ENCODE measurements around the gene ARHGEF3. TPM values are rescaled to one million over a fixed set of nuclear protein-coding genes. Genes with fewer than 3 reads are reported as not detected.

ARHGEF3 gene
- total RNA-seq, 1 donor = 26.3 TPM

- TF ChIP-seq CTCF (IDR thresholded peaks at IDR 0.05; ENCODE audit: insufficient read depth, low read length) = no peak
- DNase-seq (ENCODE audit: low read depth) = no peak
- no peak overlapping the region for H3K4me3 ChIP-seq (ENCODE audit: low read depth, low read length)
Measured at GRCh38 chr3:56773986-56774385, 27.8 kb downstream of the ARHGEF3 start.

GRCh38 chr3:56772952-56773938 is 28.5 kb downstream of the ARHGEF3 start:
- TF ChIP-seq CTCF (IDR thresholded peaks at IDR 0.05; ENCODE audit: insufficient read depth, low read length) = no peak
- no peak overlapping the region for H3K4me3 ChIP-seq (ENCODE audit: low read depth, low read length)
- DNase-seq (ENCODE audit: low read depth) = peak; percentile 25

- no peak for TF ChIP-seq CTCF (IDR thresholded peaks at IDR 0.05; ENCODE audit: insufficient read depth, low read length)
Measured at GRCh38 chr3:56771376-56771775, 30.4 kb downstream of the ARHGEF3 start.

GRCh38 chr3:56769116-56769707 is 32.5 kb downstream of the ARHGEF3 start:
- H3K4me3 ChIP-seq (ENCODE audit: low read depth, low read length) = no peak overlapping the region
- DNase-seq (ENCODE audit: low read depth) = no peak
- TF ChIP-seq CTCF (IDR thresholded peaks at IDR 0.05; ENCODE audit: insufficient read depth, low read length) = no peak

More at GRCh38 chr3:56771376-56771775, 30.4 kb downstream of the ARHGEF3 start:
- no peak for DNase-seq (ENCODE audit: low read depth)
- no peak overlapping the region for H3K4me3 ChIP-seq (ENCODE audit: low read depth, low read length)

- no peak for DNase-seq (ENCODE audit: low read depth)
- no peak for TF ChIP-seq CTCF (IDR thresholded peaks at IDR 0.05; ENCODE audit: insufficient read depth, low read length)
- H3K4me3 ChIP-seq (ENCODE audit: low read depth, low read length) = no peak overlapping the region
Measured at GRCh38 chr3:56764904-56765547, 36.7 kb downstream of the ARHGEF3 start.

GRCh38 chr3:56764184-56764583 is 37.6 kb downstream of the ARHGEF3 start:
- no peak for TF ChIP-seq CTCF (IDR thresholded peaks at IDR 0.05; ENCODE audit: insufficient read depth, low read length)
- no peak overlapping the region for H3K4me3 ChIP-seq (ENCODE audit: low read depth, low read length)
- no peak for DNase-seq (ENCODE audit: low read depth)
